Right lobe of liver (tissue), 6 donors: Measurements from ENCODE around the gene NYAP2. TPM values are rescaled to one million over a fixed set of nuclear protein-coding genes. Genes with fewer than 3 reads are reported as not detected.

ENCODE experiments used
- ATAC-seq, 4 donors: fragments of 200-7000 bp; cut with Tn5 transposase; one replicate each; pipeline ENCODE4 v1.9.1; 2020; ENCODE audit warnings: mild to moderate bottlenecking in 4 of 4, moderate library complexity in 4 of 4
- DNase-seq, 3 donors: peaks; one replicate each; pipeline ENCODE4 v3.0.0-alpha.2; 2020
- H3K27ac ChIP-seq, 3 donors: fragments of 200-600 bp; one replicate each; pipeline ENCODE4 v1.8.0; 2022
- H3K27me3 ChIP-seq, 2 donors: fragments of 200-600 bp; one replicate each; pipeline ENCODE4 v1.8.0; 2022
- H3K36me3 ChIP-seq, 4 donors: fragments of 200-600 bp; sonication (generic) in 1 of 4; one replicate each; pipeline versions ENCODE4 v1.5.1 to v1.8.0; 2017 to 2022; ENCODE audit warnings: control low read depth in 1 of 4
- H3K4me1 ChIP-seq, 4 donors: fragments of 200-600 bp; sonication (generic) in 1 of 4; one replicate each; pipeline versions ENCODE4 v1.5.1 to v1.8.0; 2017 to 2022; ENCODE audit warnings: control low read depth in 1 of 4
- H3K4me3 ChIP-seq, 3 donors: fragments of 200-600 bp; one replicate each; pipeline ENCODE4 v1.8.0; 2022
- H3K9me3 ChIP-seq, 4 donors: fragments of 200-600 bp; sonication (generic) in 1 of 4; one replicate each; pipeline versions ENCODE4 v1.5.1 to v1.8.0; 2017 to 2022; ENCODE audit warnings: control low read depth in 1 of 4
- POLR2A ChIP-seq: fragments of 450-650 bp; IDR thresholded peaks from one replicate; pipeline ENCODE4 v1.6.1; 2017; ENCODE audit warnings: antibody characterized with exemption, mild to moderate bottlenecking
- WGBS: methylation state at CpG from one replicate; pipeline ENCODE4 v1.1.6; 2018; ENCODE audit warnings: low coverage, low lambda C conversion rate; ENCODE audit not compliant: insufficient coverage; ENCODE audit errors: missing lambda C conversion rate; 5-methylcytosine and 5-hydroxymethylcytosine counted together
- intact Hi-C, 2 donors: fragments of 100-400 bp; cut with DNase I; formaldehyde crosslinking; loops; one replicate each; pipeline versions ENCODE4 v1.11.2 to v1.14.1; 2022
- total RNA-seq, 6 experiments: library from RNA; depleted of rRNA in 2 of 6; stranded (reverse); fragments of >200 nt in 2 of 6; fragmentation: NEBNext Ultra II Directional in 3 of 6; extraction: Animal tissue kit (Norgen Biotek cat#: 25700) in 3 of 6; gene quantifications; one replicate each; pipeline versions ENCODE4 v1.1.0 to v1.2.4, GENCODE V29; 2016 to 2023
- TF ChIP-seq, protein P1 (sequence below), 4 donors: fragments of 200-600 bp in 3 of 4; fragments of 450-650 bp in 1 of 4; IDR thresholded peaks; one replicate each; pipeline versions ENCODE4 v1.5.1 to v1.8.0; 2016 to 2022; ENCODE audit warnings: antibody characterized with exemption in 4 of 4, mild to moderate bottlenecking in 2 of 4
- donor health status: DM: no; HTN: yes; CAD: no.
- donor health status: DM: no; HTN: no; CAD: no.
- donor health status: DM: no; HTN: no; CAD: no.
- donor health status: DM: no; HTN: yes; CAD: no.
- donor health status: DM: no; HTN: yes; CAD: no.

Gene NYAP2
- total RNA-seq, 6 experiments from 2014 or later, result not detected

DNA sequence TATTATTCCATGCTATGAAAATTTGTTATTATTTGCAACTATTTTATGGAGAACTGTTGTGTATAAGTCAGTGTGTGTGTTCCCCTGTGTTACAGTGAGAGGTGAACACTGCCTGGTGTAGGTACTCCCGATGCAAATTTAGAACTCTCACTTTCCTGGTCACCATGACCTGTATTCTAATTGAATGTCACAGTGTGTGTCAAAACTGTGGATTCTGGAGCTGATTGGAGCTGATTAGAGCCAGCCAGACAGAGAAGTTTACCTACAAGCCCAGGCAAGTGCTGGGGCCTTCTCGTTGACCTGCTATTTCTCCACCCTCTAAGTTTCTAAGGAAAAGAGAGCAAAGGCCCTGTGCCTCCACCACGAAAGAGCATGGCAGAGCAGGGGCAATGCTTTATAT, 216.0 kb downstream of the NYAP2 start:
- no peaks in the 10 kb centered on the region for H3K9me3 ChIP-seq
- TF ChIP-seq, protein P1, sequence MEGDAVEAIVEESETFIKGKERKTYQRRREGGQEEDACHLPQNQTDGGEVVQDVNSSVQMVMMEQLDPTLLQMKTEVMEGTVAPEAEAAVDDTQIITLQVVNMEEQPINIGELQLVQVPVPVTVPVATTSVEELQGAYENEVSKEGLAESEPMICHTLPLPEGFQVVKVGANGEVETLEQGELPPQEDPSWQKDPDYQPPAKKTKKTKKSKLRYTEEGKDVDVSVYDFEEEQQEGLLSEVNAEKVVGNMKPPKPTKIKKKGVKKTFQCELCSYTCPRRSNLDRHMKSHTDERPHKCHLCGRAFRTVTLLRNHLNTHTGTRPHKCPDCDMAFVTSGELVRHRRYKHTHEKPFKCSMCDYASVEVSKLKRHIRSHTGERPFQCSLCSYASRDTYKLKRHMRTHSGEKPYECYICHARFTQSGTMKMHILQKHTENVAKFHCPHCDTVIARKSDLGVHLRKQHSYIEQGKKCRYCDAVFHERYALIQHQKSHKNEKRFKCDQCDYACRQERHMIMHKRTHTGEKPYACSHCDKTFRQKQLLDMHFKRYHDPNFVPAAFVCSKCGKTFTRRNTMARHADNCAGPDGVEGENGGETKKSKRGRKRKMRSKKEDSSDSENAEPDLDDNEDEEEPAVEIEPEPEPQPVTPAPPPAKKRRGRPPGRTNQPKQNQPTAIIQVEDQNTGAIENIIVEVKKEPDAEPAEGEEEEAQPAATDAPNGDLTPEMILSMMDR (IDR thresholded peaks at IDR 0.05), result no peak
- TF ChIP-seq POLR2A, result no peak
- H3K36me3 ChIP-seq, result no peaks in the 10 kb centered on the region
- DNase-seq (no peak), ATAC-seq (no peak)
- no peak overlapping the region for H3K27ac ChIP-seq
- no peaks in the 10 kb centered on the region for H3K27me3 ChIP-seq
- intact Hi-C loops, result no loop called here
- WGBS, result 33% methylated on average over 3 of the region's 3 CpGs
- no peak overlapping the region for H3K4me3 ChIP-seq
- H3K4me1 ChIP-seq, result no peaks in the 10 kb centered on the region

DNA sequence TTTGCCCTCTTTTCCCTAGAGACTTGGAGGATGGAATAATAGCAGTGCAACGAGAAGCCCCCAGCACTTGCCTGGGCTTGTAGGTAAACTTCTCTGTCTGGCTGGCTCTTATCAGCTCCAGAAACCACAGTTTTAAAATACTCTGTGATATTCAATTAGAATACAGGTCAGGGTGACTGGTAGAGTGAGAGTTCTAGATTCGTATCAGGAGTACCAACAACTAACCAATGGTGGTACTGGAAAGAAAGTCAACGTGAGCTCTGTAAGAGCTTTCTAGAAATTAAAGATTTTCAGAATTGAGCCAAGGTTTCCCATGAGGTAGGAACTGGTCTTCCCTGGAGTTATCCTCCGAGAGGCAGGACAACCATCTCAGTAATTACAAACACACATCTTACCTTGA, 216.9 kb downstream of the NYAP2 start:
- no peaks in the 10 kb centered on the region for H3K27me3 ChIP-seq
- no peaks in the 10 kb centered on the region for H3K9me3 ChIP-seq
- no peak overlapping the region for H3K27ac ChIP-seq
- no peak overlapping the region for H3K4me3 ChIP-seq
- no peak for DNase-seq
- no peak for ATAC-seq
- H3K4me1 ChIP-seq, result no peaks in the 10 kb centered on the region
- no peak for TF ChIP-seq POLR2A
- TF ChIP-seq, protein P1 (IDR thresholded peaks at IDR 0.05), result no peak
- intact Hi-C loops, result no loop called here
- no peaks in the 10 kb centered on the region for H3K36me3 ChIP-seq
- WGBS, result 65% methylated on average over 4 of the region's 4 CpGs

DNA sequence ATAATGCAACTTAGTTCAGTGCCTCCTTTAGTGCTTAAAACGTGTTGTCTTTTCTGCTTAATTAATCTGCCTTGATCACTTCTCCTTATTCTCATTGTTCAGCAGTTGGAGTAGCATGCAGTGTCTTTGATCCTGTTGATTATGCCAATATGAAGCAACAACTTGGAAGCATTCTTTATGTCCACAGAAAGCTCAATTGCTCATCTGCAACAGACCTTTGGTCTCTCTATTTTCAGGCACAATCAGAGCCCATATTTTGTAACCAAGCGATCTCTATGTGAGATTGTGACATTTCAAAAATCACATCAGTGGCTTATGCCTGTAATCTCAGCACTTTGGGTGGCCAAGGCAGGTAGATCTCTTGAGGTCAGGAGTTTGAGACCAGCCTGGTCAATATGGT, 217.3 kb downstream of the NYAP2 start:
- TF ChIP-seq POLR2A, result no peak
- TF ChIP-seq, protein P1 (IDR thresholded peaks at IDR 0.05), result no peak
- Histone ChIP-seq H3K4me1 (no peaks in the 10 kb centered on the region), H3K27me3 (no peaks in the 10 kb centered on the region), H3K4me3 (no peak overlapping the region), H3K36me3 (no peaks in the 10 kb centered on the region), H3K27ac (no peak overlapping the region), H3K9me3 (no peaks in the 10 kb centered on the region)
- ATAC-seq, result peak in 3 of 4 donors; percentile 13 to 74 (median 63)
- WGBS, result 24% methylated on average over 2 of the region's 2 CpGs
- DNase-seq, result no peak
- intact Hi-C loops, result no loop called here

DNA sequence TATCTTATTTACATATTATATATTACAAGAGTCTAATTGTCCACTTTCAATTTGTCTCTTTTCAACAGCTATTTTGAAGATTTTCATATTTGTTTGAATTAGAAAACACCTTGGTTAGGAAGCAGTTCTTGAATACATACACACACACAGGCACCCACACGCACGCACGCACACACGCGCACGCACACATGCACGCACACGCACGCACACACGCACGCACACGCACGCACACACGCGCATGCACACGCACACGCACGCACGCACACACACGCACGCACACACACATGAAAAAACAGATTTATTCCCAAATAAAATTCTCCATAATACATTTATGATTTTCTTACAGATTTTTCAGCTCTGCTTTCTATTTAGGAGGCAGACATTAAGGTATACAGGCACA, 220.7 kb downstream of the NYAP2 start:
- TF ChIP-seq, protein P1 (IDR thresholded peaks at IDR 0.05), result no peak
- no peak for TF ChIP-seq POLR2A
- DNase-seq, result no peak
- intact Hi-C loops, result no loop called here

More for the DNA sequence above, 220.7 kb downstream of the NYAP2 start:
- Histone ChIP-seq H3K4me1 (no peaks in the 10 kb centered on the region), H3K4me3 (no peak overlapping the region), H3K9me3 (no peaks in the 10 kb centered on the region), H3K36me3 (no peaks in the 10 kb centered on the region), H3K27me3 (no peaks in the 10 kb centered on the region), H3K27ac (no peak overlapping the region)
- no peak for ATAC-seq
- 74% methylated on average over 21 of the region's 21 CpGs for WGBS
